IPS-18c (cell line): Measurements from ENCODE around the gene VWC2L.

Source experiments
- H3K4me3 ChIP-seq: 2 replicates; pipeline ENCODE4 v1.7.0; 2013; ENCODE audit warnings: low read depth, mild to moderate bottlenecking, low read length, moderate library complexity; ENCODE audit not compliant: insufficient read depth
- H3K9me3 ChIP-seq: one replicate; pipeline ENCODE4 v1.6.1; 2013; ENCODE audit warnings: mild to moderate bottlenecking, low read length, moderate library complexity; ENCODE audit not compliant: control insufficient read depth, insufficient read depth

Gene VWC2L

GRCh38 chr2:214558341-214558740 is 147.5 kb downstream of the VWC2L start:
- Histone ChIP-seq H3K4me3 (no peak overlapping the region), H3K9me3 (peaks cover 2% of the 10 kb centered on the region)

GRCh38 chr2:214560176-214560575 is 149.3 kb downstream of the VWC2L start:
- Histone ChIP-seq H3K9me3 (peaks cover 2% of the 10 kb centered on the region), H3K4me3 (no peak overlapping the region)

GRCh38 chr2:214560618-214561190 is 149.8 kb downstream of the VWC2L start:
- Histone ChIP-seq H3K9me3 (peaks cover 2% of the 10 kb centered on the region), H3K4me3 (no peak overlapping the region)

- Histone ChIP-seq H3K9me3 (no peaks in the 10 kb centered on the region), H3K4me3 (no peak overlapping the region)
Measured at GRCh38 chr2:214565246-214565645, 154.4 kb downstream of the VWC2L start.

- Histone ChIP-seq H3K9me3 (no peaks in the 10 kb centered on the region), H3K4me3 (no peak overlapping the region)
Measured at GRCh38 chr2:214566457-214566856, 155.6 kb downstream of the VWC2L start.

GRCh38 chr2:214569419-214570035 is 158.7 kb downstream of the VWC2L start:
- H3K4me3 ChIP-seq = no peak overlapping the region

GRCh38 chr2:214574084-214574781 is 163.4 kb downstream of the VWC2L start:
- H3K4me3 ChIP-seq = no peak overlapping the region

More at GRCh38 chr2:214569419-214570035, 158.7 kb downstream of the VWC2L start:
- H3K9me3 ChIP-seq = no peaks in the 10 kb centered on the region

GRCh38 chr2:214575030-214575429 is 164.2 kb downstream of the VWC2L start:
- Histone ChIP-seq H3K4me3 (no peak overlapping the region), H3K9me3 (no peaks in the 10 kb centered on the region)

More at GRCh38 chr2:214574084-214574781, 163.4 kb downstream of the VWC2L start:
- H3K9me3 ChIP-seq = no peaks in the 10 kb centered on the region

GRCh38 chr2:214575465-214575864 is 164.6 kb downstream of the VWC2L start:
- no peaks in the 10 kb centered on the region for H3K9me3 ChIP-seq
- no peak overlapping the region for H3K4me3 ChIP-seq

GRCh38 chr2:214577769-214578168 is 166.9 kb downstream of the VWC2L start:
- H3K9me3 ChIP-seq = no peaks in the 10 kb centered on the region
- no peak overlapping the region for H3K4me3 ChIP-seq

- Histone ChIP-seq H3K9me3 (no peaks in the 10 kb centered on the region), H3K4me3 (no peak overlapping the region)
Measured at GRCh38 chr2:214578442-214578841, 167.6 kb downstream of the VWC2L start.

GRCh38 chr2:214579035-214579434 is 168.2 kb downstream of the VWC2L start:
- H3K4me3 ChIP-seq = no peak overlapping the region

GRCh38 chr2:214587442-214587841 is 176.6 kb downstream of the VWC2L start:
- H3K9me3 ChIP-seq = no peaks in the 10 kb centered on the region
- H3K4me3 ChIP-seq = no peak overlapping the region

More at GRCh38 chr2:214579035-214579434, 168.2 kb downstream of the VWC2L start:
- no peaks in the 10 kb centered on the region for H3K9me3 ChIP-seq

- Histone ChIP-seq H3K4me3 (no peak overlapping the region), H3K9me3 (no peaks in the 10 kb centered on the region)
Measured at GRCh38 chr2:214591366-214591765, 180.5 kb downstream of the VWC2L start.

GRCh38 chr2:214592011-214592410 is 181.2 kb downstream of the VWC2L start:
- H3K9me3 ChIP-seq = no peaks in the 10 kb centered on the region
- H3K4me3 ChIP-seq = no peak overlapping the region

- Histone ChIP-seq H3K9me3 (no peaks in the 10 kb centered on the region), H3K4me3 (no peak overlapping the region)
Measured at GRCh38 chr2:214593727-214594126, 182.9 kb downstream of the VWC2L start.

- no peaks in the 10 kb centered on the region for H3K9me3 ChIP-seq
- no peak overlapping the region for H3K4me3 ChIP-seq
Measured at GRCh38 chr2:214601852-214602633, 191.2 kb downstream of the VWC2L start.

GRCh38 chr2:214604861-214605260 is 194.0 kb downstream of the VWC2L start:
- Histone ChIP-seq H3K4me3 (no peak overlapping the region), H3K9me3 (no peaks in the 10 kb centered on the region)
